ENCODE measurements around the gene ZNF264.

Gene ZNF264

GRCh38 chr19:57161985-57162539, 29.2 kb upstream of the ZNF264 start:
- H3K9me3 ChIP-seq (ENCODE audit: insufficient read depth, low read length, severe bottlenecking): no peaks in the 10 kb centered on the region
- no peaks in the 10 kb centered on the region for H3K27me3 ChIP-seq (ENCODE audit: insufficient read depth, low read length, poor library complexity)
- no peaks in the 10 kb centered on the region for H3K79me2 ChIP-seq (ENCODE audit: insufficient read depth, low read length)

GRCh38 chr19:57165846-57166245, 25.5 kb upstream of the ZNF264 start:
- DNase-seq (no peak), ATAC-seq (ENCODE audit: insufficient read depth, low read depth) (no peak)
- Histone ChIP-seq H3K27me3 (ENCODE audit: insufficient read depth, low read length, poor library complexity) (no peaks in the 10 kb centered on the region), H3K36me3 (ENCODE audit: insufficient read depth, low read length) (no peaks in the 10 kb centered on the region), H3K27ac (ENCODE audit: low read length) (no peak overlapping the region), H3K4me1 (ENCODE audit: insufficient read depth, low read length) (no peaks in the 10 kb centered on the region), H3K9me3 (ENCODE audit: insufficient read depth, low read length, severe bottlenecking) (no peaks in the 10 kb centered on the region), H3K9ac (ENCODE audit: low read depth, low read length) (no peak overlapping the region), H3K4me3 (ENCODE audit: low read depth in 1 of 2, low read length in 2 of 2) (no peak overlapping the region), H3K79me2 (ENCODE audit: insufficient read depth, low read length) (no peaks in the 10 kb centered on the region), H4K20me1 (ENCODE audit: insufficient read depth, low read length) (no peaks in the 10 kb centered on the region), H3K4me2 (ENCODE audit: insufficient read depth, low read length) (no peak overlapping the region), H2AFZ (ENCODE audit: low read depth, low read length) (no peak overlapping the region)
- TF ChIP-seq EZH2 (IDR thresholded peaks at IDR 0.05; ENCODE audit: borderline replicate concordance, low read depth, low read length, severe bottlenecking): no peak
- TF ChIP-seq, protein P1, sequence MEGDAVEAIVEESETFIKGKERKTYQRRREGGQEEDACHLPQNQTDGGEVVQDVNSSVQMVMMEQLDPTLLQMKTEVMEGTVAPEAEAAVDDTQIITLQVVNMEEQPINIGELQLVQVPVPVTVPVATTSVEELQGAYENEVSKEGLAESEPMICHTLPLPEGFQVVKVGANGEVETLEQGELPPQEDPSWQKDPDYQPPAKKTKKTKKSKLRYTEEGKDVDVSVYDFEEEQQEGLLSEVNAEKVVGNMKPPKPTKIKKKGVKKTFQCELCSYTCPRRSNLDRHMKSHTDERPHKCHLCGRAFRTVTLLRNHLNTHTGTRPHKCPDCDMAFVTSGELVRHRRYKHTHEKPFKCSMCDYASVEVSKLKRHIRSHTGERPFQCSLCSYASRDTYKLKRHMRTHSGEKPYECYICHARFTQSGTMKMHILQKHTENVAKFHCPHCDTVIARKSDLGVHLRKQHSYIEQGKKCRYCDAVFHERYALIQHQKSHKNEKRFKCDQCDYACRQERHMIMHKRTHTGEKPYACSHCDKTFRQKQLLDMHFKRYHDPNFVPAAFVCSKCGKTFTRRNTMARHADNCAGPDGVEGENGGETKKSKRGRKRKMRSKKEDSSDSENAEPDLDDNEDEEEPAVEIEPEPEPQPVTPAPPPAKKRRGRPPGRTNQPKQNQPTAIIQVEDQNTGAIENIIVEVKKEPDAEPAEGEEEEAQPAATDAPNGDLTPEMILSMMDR (IDR thresholded peaks at IDR 0.05; ENCODE audit: borderline replicate concordance, extremely low read depth, low read length, poor library complexity, severe bottlenecking): no peak

More at GRCh38 chr19:57161985-57162539, 29.2 kb upstream of the ZNF264 start:
- no peak overlapping the region for H3K4me2 ChIP-seq (ENCODE audit: insufficient read depth, low read length)
- ATAC-seq (ENCODE audit: insufficient read depth, low read depth): no peak
- H3K4me1 ChIP-seq (ENCODE audit: insufficient read depth, low read length): no peaks in the 10 kb centered on the region
- no peak overlapping the region for H3K9ac ChIP-seq (ENCODE audit: low read depth, low read length)
- H4K20me1 ChIP-seq (ENCODE audit: insufficient read depth, low read length): no peaks in the 10 kb centered on the region
- no peak overlapping the region for H3K4me3 ChIP-seq (ENCODE audit: low read depth in 1 of 2, low read length in 2 of 2)
- DNase-seq: no peak
- H3K27ac ChIP-seq (ENCODE audit: low read length): no peak overlapping the region
- H2AFZ ChIP-seq (ENCODE audit: low read depth, low read length): no peak overlapping the region
- no peaks in the 10 kb centered on the region for H3K36me3 ChIP-seq (ENCODE audit: insufficient read depth, low read length)
- TF ChIP-seq, protein P1 (IDR thresholded peaks at IDR 0.05; ENCODE audit: borderline replicate concordance, extremely low read depth, low read length, poor library complexity, severe bottlenecking): no peak
- no peak for TF ChIP-seq EZH2 (IDR thresholded peaks at IDR 0.05; ENCODE audit: borderline replicate concordance, low read depth, low read length, severe bottlenecking)

DNA sequence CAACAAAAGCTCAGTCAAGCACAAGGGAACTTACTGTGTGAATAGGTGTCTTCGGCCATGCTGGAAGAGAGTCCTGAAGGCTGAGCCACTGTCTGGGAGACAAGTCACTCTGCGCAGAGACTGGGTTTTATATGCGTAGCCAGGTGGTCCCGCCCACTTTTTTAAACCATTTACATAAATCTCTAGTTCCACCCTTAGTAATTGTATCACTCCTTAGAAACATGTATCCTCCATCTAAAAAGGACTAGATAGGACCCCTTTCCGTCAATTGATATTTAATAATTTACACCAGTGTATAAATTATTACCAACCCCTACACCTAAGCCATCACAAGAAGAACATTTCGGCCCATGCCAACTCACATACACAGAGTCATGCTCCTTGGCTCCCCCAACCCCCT, 23.9 kb upstream of the ZNF264 start, which contains the start of gene DUXA:
DUXA (minus strand) TSS at position 101 of the 400 bp plus-strand sequence; CDS start at position 59, 42 bp downstream.
- Histone ChIP-seq H3K79me2 (ENCODE audit: insufficient read depth, low read length) (no peaks in the 10 kb centered on the region), H2AFZ (ENCODE audit: low read depth, low read length) (no peak within 1 kb of the TSS), H3K27me3 (ENCODE audit: insufficient read depth, low read length, poor library complexity) (no peaks in the 10 kb centered on the region), H3K9me3 (ENCODE audit: insufficient read depth, low read length, severe bottlenecking) (no peaks in the 10 kb centered on the region), H3K4me2 (ENCODE audit: insufficient read depth, low read length) (no peak within 1 kb of the TSS), H3K9ac (ENCODE audit: low read depth, low read length) (no peak within 1 kb of the TSS), H4K20me1 (ENCODE audit: insufficient read depth, low read length) (no peaks in the 10 kb centered on the region), H3K36me3 (ENCODE audit: insufficient read depth, low read length) (no peaks in the 10 kb centered on the region; the same call in 1 of the 2 replicates), H3K4me1 (ENCODE audit: insufficient read depth, low read length) (0 out of 2 replicates have a peak, but pooled peaks cover 3% of the 10 kb centered on the region), H3K4me3 (ENCODE audit: low read depth in 1 of 2, low read length in 2 of 2) (no peak within 1 kb of the TSS), H3K27ac (ENCODE audit: low read length) (no peak within 1 kb of the TSS)
- no peak for DNase-seq
- TF ChIP-seq, protein P1 (IDR thresholded peaks at IDR 0.05; ENCODE audit: borderline replicate concordance, extremely low read depth, low read length, poor library complexity, severe bottlenecking): no peak
- no peak for TF ChIP-seq EZH2 (IDR thresholded peaks at IDR 0.05; ENCODE audit: borderline replicate concordance, low read depth, low read length, severe bottlenecking)
- no peak for ATAC-seq (ENCODE audit: insufficient read depth, low read depth)

All from DND-41 (cell line).